K562 (cell line): Measurements from ENCODE around the gene WASF3. TPM values are rescaled to one million over a fixed set of nuclear protein-coding genes. Genes with fewer than 3 reads are reported as not detected.

Experiments
- ATAC-seq: fragments of 200-7000 bp; cut with Tn5 transposase; 3 replicates; pipeline ENCODE4 v1.9.1; 2020; ENCODE audit warnings: moderate library complexity
- BruUV-seq: library from RNA; stranded (reverse); fragments of 400-500 nt; replicated peaks from 2 replicates; lab custom pipeline; 2021; lab: Mats Ljungman, UMichigan
- CTCF ChIA-PET: fragments of 300-600 bp; formaldehyde crosslinking; extraction: SDS; loops from one replicate; lab custom pipeline; 2021; ENCODE audit warnings: low intra/inter-chr PET ratio; lab: Yijun Ruan, JAX
- POLR2A ChIA-PET: fragments of 300-600, 350-650 bp; sonication (Branson Sonifier 250); formaldehyde crosslinking; extraction: SDS; loops from one replicate; lab custom pipeline; 2021; ENCODE audit warnings: antibody characterized with exemption, inconsistent platforms; lab: Yijun Ruan, JAX
- DNase-seq, 4 experiments: peaks; one replicate each; pipeline versions ENCODE4 v3.0.0 to v3.0.0-alpha.2; 2011 to 2018; ENCODE audit warnings: low spot score in 3 of 4, mixed read lengths in 3 of 4; ENCODE audit errors: extremely low read depth in 1 of 4
- FAIRE-seq: peaks from 2 replicates; lab custom pipeline; 2011; peaks lifted over from hg19 to GRCh38; lab: Jason Lieb, UNC
- H2AFZ ChIP-seq: 2 replicates; pipeline ENCODE4 v1.6.0; 2011; ENCODE audit warnings: low read depth, low read length, control low read depth, inconsistent platforms
- H3K27ac ChIP-seq: fragments of 200-600 bp; 3 replicates; pipeline ENCODE4 v1.8.0; 2011; ENCODE audit warnings: low read depth, mild to moderate bottlenecking, control low read depth, inconsistent platforms, low read length, moderate library complexity, mixed read lengths; ENCODE audit errors: extremely low read depth
- H3K27me3 ChIP-seq, 2 experiments: fragments of 300-600 bp in 1 of 2; 2 replicates in 1 of 2; 3 replicates in 1 of 2; pipeline versions ENCODE4 v1.6.0 to v1.8.0; 2011; ENCODE audit warnings: inconsistent platforms in 2 of 2, low read length in 2 of 2, mild to moderate bottlenecking in 1 of 2, mixed read lengths in 1 of 2, moderate library complexity in 1 of 2; ENCODE audit not compliant: control insufficient read depth in 2 of 2, insufficient read depth in 2 of 2
- H3K36me3 ChIP-seq: fragments of 300-600 bp; 3 replicates; pipeline ENCODE4 v1.8.0; 2011; ENCODE audit warnings: mild to moderate bottlenecking, low read length, inconsistent platforms; ENCODE audit not compliant: control insufficient read depth, insufficient read depth
- H3K4me1 ChIP-seq, 2 experiments: fragments of 200-600 bp in 1 of 2; replicated peaks in 1 of 2; 2 replicates in 1 of 2; 3 replicates in 1 of 2; pipeline versions ENCODE4 v1.5.1 to v1.8.0; 2011; ENCODE audit warnings: inconsistent platforms in 2 of 2, low read length in 2 of 2, mild to moderate bottlenecking in 1 of 2, mixed read lengths in 1 of 2, moderate library complexity in 1 of 2; ENCODE audit not compliant: control insufficient read depth in 2 of 2, insufficient read depth in 2 of 2
- H3K4me2 ChIP-seq: 2 replicates; pipeline ENCODE4 v1.6.1; 2011; ENCODE audit warnings: low read length, control low read depth, inconsistent platforms, mixed read lengths; ENCODE audit not compliant: insufficient read depth
- H3K4me3 ChIP-seq: fragments of 200-600 bp; sonication (generic), shearing (Covaris generic); 2 replicates; pipeline ENCODE4 v1.5.1; 2016; ENCODE audit warnings: control low read depth, inconsistent platforms
- H3K79me2 ChIP-seq: fragments of 200-600 bp; 3 replicates; pipeline ENCODE4 v1.8.0; 2011; ENCODE audit warnings: low read length, inconsistent platforms; ENCODE audit not compliant: control insufficient read depth, insufficient read depth
- H3K9ac ChIP-seq, 2 experiments: 2 replicates each; pipeline versions ENCODE4 v1.6.0 to v1.6.1; 2011; ENCODE audit warnings: low read depth in 2 of 2, low read length in 2 of 2, control low read depth in 1 of 2, inconsistent platforms in 1 of 2, mild to moderate bottlenecking in 1 of 2, mixed read lengths in 1 of 2; ENCODE audit not compliant: insufficient read depth in 1 of 2
- H3K9me1 ChIP-seq: one replicate; pipeline ENCODE4 v1.6.0; 2011; ENCODE audit warnings: inconsistent platforms, mild to moderate bottlenecking, low read length, moderate library complexity; ENCODE audit not compliant: control insufficient read depth, insufficient read depth
- H3K9me3 ChIP-seq: replicated peaks from 2 replicates; pipeline ENCODE4 v1.5.1; 2011; ENCODE audit warnings: low read depth, low read length, inconsistent platforms; ENCODE audit not compliant: control insufficient read depth, insufficient read depth
- H4K20me1 ChIP-seq: replicated peaks from 2 replicates; pipeline ENCODE4 v1.6.1; 2011; ENCODE audit warnings: low read length, inconsistent platforms, mixed read lengths; ENCODE audit not compliant: control insufficient read depth, insufficient read depth
- CEBPB ChIP-seq: fragments of 450-650 bp; IDR thresholded peaks from 2 replicates; pipeline ENCODE4 v1.6.1; 2016; ENCODE audit warnings: missing genetic modification characterization, missing compliant biosample characterization
- KDM4B ChIP-seq, 2 experiments: fragments of 450-650 bp in 1 of 2; sonication (generic) in 1 of 2; IDR thresholded peaks; 2 replicates each; pipeline ENCODE4 v1.6.1; 2016 to 2017; ENCODE audit warnings: borderline replicate concordance in 2 of 2, antibody characterized with exemption in 1 of 2, low read depth in 1 of 2, mild to moderate bottlenecking in 1 of 2
- TBP ChIP-seq: optimal IDR thresholded peaks from 2 replicates; pipeline ENCODE3; 2011; ENCODE audit warnings: low read depth, low read length, improper control_type of control experiment
- WGBS: fragments of 100-300 bp; shearing (Covaris generic); methylation state at CpG from one replicate; pipeline ENCODE4 v1.1.6; 2016; ENCODE audit warnings: low coverage, mixed read lengths; ENCODE audit not compliant: insufficient coverage; ENCODE audit errors: missing lambda C conversion rate; 5-methylcytosine and 5-hydroxymethylcytosine counted together
- in situ Hi-C: fragments of 300-500 bp; cut with MboI; formaldehyde crosslinking; loops from 4 replicates; pipeline ENCODE4 v1.15.0; 2018; ENCODE audit warnings: inconsistent platforms, mixed read lengths
- intact Hi-C: fragments of 100-400 bp; cut with micrococcal nuclease; formaldehyde crosslinking; loops from 2 replicates; pipeline ENCODE4 v1.14.2; 2022
- polyA plus RNA-seq, 8 experiments: library from polyadenylated mRNA; depleted of rRNA in 4 of 8; stranded (reverse) in 5 of 8; unstranded in 3 of 8; fragments of >200 nt; fragmentation: Nextera tagmentation in 2 of 8; fragmentation: Illumina TruSeq in 1 of 8; extraction: Ambion mirVana in 2 of 8; extraction: Trizol in 1 of 8; gene quantifications; 2 replicates each; pipeline versions ENCODE4 v1.2.1 to v1.2.3, GENCODE V29; 2011 to 2014; ENCODE audit warnings: inconsistent platforms in 1 of 8, missing spikeins in 1 of 8
- total RNA-seq, 7 experiments: library from RNA; depleted of rRNA in 6 of 7; stranded (reverse); fragments of >200 nt in 6 of 7; fragmentation: Illumina TruSeq in 2 of 7; extraction: Trizol in 2 of 7; gene quantifications; 2 replicates each; pipeline versions ENCODE4 v1.2.1 to v1.2.3, GENCODE V29; 2011 to 2021; ENCODE audit warnings: low replicate concordance in 1 of 7
- TF ChIP-seq, protein P1 (sequence below): sonication (generic); formaldehyde crosslinking; IDR thresholded peaks from 2 replicates; pipeline ENCODE4 v1.8.0; 2022; ENCODE audit warnings: missing genetic modification reagents, mild to moderate bottlenecking, borderline replicate concordance

The WASF3 gene
- total and polyA plus RNA-seq, 9 of the 15 experiments (the other 6 are each of a cell fraction or from before 2014, with no cell fraction given) = 0.04 to 0.43 (median 0.11) TPM

DNA sequence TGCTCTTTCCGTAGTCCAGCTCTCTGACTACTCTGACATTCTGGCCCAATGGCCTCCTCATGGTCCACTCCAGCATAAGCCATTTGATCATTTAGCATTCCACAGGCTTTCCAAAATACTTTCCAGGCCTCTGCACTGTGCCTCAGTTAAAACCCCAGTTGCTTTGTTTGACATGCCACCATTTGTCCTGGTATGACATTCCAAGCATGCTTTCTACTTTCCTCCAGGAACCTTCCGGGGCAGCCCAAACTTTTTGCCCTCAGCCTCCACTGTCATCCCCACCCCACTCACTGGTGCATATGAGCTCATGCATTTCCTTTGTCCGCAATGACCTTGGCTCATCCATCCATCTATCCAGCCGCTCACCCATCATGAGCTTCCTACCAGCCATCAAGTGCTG lies 41.8 kb upstream of the WASF3 start:
- no peak for DNase-seq
- 3% methylated on average over 4 of the region's 4 CpGs for WGBS
- FAIRE-seq = no peak
- Histone ChIP-seq H3K36me3 (no peaks in the 10 kb centered on the region), H3K4me3 (no peak overlapping the region), H3K79me2 (no peaks in the 10 kb centered on the region), H3K27ac (no peak overlapping the region), H3K9me3 (no peaks in the 10 kb centered on the region), H3K4me2 (no peak overlapping the region), H2AFZ (no peak overlapping the region), H3K9me1 (no peaks in the 10 kb centered on the region), H3K27me3 (no peaks in the 10 kb centered on the region)
- CTCF ChIA-PET = no interaction called here
- no TSS peak for BruUV-seq
- no peak for ATAC-seq
- intact Hi-C loops = no loop called here
- in situ Hi-C loops = no loop called here
- TF ChIP-seq, protein P1, sequence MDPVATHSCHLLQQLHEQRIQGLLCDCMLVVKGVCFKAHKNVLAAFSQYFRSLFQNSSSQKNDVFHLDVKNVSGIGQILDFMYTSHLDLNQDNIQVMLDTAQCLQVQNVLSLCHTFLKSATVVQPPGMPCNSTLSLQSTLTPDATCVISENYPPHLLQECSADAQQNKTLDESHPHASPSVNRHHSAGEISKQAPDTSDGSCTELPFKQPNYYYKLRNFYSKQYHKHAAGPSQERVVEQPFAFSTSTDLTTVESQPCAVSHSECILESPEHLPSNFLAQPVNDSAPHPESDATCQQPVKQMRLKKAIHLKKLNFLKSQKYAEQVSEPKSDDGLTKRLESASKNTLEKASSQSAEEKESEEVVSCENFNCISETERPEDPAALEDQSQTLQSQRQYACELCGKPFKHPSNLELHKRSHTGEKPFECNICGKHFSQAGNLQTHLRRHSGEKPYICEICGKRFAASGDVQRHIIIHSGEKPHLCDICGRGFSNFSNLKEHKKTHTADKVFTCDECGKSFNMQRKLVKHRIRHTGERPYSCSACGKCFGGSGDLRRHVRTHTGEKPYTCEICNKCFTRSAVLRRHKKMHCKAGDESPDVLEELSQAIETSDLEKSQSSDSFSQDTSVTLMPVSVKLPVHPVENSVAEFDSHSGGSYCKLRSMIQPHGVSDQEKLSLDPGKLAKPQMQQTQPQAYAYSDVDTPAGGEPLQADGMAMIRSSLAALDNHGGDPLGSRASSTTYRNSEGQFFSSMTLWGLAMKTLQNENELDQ = no peak
- TF ChIP-seq TBP (no peak), CEBPB (tag) (no peak), KDM4B (IDR thresholded peaks at IDR 0.05; ENCODE audit: borderline replicate concordance in 2 of 2, low read depth in 1 of 2) (no peak)
- TF ChIP-seq, all 486 proteins: peak for 0
- no peak overlapping the region for H3K9ac ChIP-seq
- no peaks in the 10 kb centered on the region for H3K4me1 ChIP-seq
- 0 out of 2 replicates have a peak, but pooled peaks cover 3% of the 10 kb centered on the region for H4K20me1 ChIP-seq
- POLR2A ChIA-PET = interaction anchor here (1.1 kb wide), 1 partner anchor 10 kb away, joined by 4 read pairs; no protein-coding TSS in a partner anchor
